Dendritic cell treated with granulocyte-macrophage colony-stimulating factor and Interleukin-4, amounts not matched to agents 40 ng/mL and 50 ng/mL, for 4 days (primary cell): ENCODE measurements around the gene MAN2A2.
"Not testable (repeated sequence)": the region's sequence is repeated elsewhere in the genome, so short reads cannot be mapped to it uniquely, and the experiment has no call there.

Source experiments
- H3K27ac Mint-ChIP-seq: one replicate; pipeline ENCODE4 v1.8.0; 2022; ENCODE audit warnings: mild to moderate bottlenecking, mixed read lengths
- H3K27me3 Mint-ChIP-seq: one replicate; pipeline ENCODE4 v1.8.0; 2022; ENCODE audit warnings: mild to moderate bottlenecking, mixed read lengths
- H3K36me3 Mint-ChIP-seq: one replicate; pipeline ENCODE4 v1.8.0; 2022; ENCODE audit warnings: low read depth, mixed read lengths
- H3K4me1 Mint-ChIP-seq: one replicate; pipeline ENCODE4 v1.8.0; 2022; ENCODE audit warnings: low read depth, mixed read lengths
- H3K4me3 Mint-ChIP-seq: one replicate; pipeline ENCODE4 v1.8.0; 2022; ENCODE audit warnings: mild to moderate bottlenecking, moderate library complexity, mixed read lengths
- H3K9me3 Mint-ChIP-seq: one replicate; pipeline ENCODE4 v1.8.0; 2022; ENCODE audit warnings: mixed read lengths
- intact Hi-C: fragments of 100-400 bp; cut with micrococcal nuclease; formaldehyde crosslinking; loops from one replicate; pipeline ENCODE4 v1.15.0; 2022

MAN2A2 gene

GRCh38 chr15:90918034-90918788, 15.1 kb downstream of the MAN2A2 start:
- intact Hi-C loops, result no loop called here
- Mint-ChIP-seq H3K27me3 (no peaks in the 10 kb centered on the region), H3K4me3 (no peak overlapping the region), H3K36me3 (peaks cover 92% of the 10 kb centered on the region), H3K4me1 (peaks cover 48% of the 10 kb centered on the region), H3K27ac (peak overlapping the region; percentile 37), H3K9me3 (no peaks in the 10 kb centered on the region)

- intact Hi-C loops, result no loop called here
- Mint-ChIP-seq H3K4me3 (no peak overlapping the region), H3K27ac (no peak overlapping the region), H3K27me3 (no peaks in the 10 kb centered on the region), H3K9me3 (no peaks in the 10 kb centered on the region), H3K36me3 (peaks cover 92% of the 10 kb centered on the region), H3K4me1 (peaks cover 41% of the 10 kb centered on the region)
These were observed 15.7 kb downstream of the MAN2A2 start for GRCh38 chr15:90918835-90919234.

- Mint-ChIP-seq H3K4me3 (no peak overlapping the region), H3K27ac (no peak overlapping the region)
- intact Hi-C loops, result no loop called here
These were observed 18.8 kb downstream of the MAN2A2 start for GRCh38 chr15:90921887-90922286.

GRCh38 chr15:90922712-90923322, 19.7 kb downstream of the MAN2A2 start:
- H3K4me1 Mint-ChIP-seq, intact Hi-C loops, H3K27me3 Mint-ChIP-seq, H3K27ac Mint-ChIP-seq, H3K4me3 Mint-ChIP-seq, H3K9me3 Mint-ChIP-seq: not testable (repeated sequence)
- peaks cover 55% of the 10 kb centered on the region for H3K36me3 Mint-ChIP-seq

More at GRCh38 chr15:90921887-90922286, 18.8 kb downstream of the MAN2A2 start:
- Mint-ChIP-seq H3K4me1 (peaks cover 11% of the 10 kb centered on the region), H3K27me3 (no peaks in the 10 kb centered on the region), H3K36me3 (peaks cover 64% of the 10 kb centered on the region), H3K9me3 (no peaks in the 10 kb centered on the region)

- Mint-ChIP-seq H3K27ac (no peak overlapping the region), H3K4me1 (peaks cover 8% of the 10 kb centered on the region), H3K9me3 (no peaks in the 10 kb centered on the region), H3K4me3 (no peak overlapping the region), H3K27me3 (no peaks in the 10 kb centered on the region), H3K36me3 (peaks cover 39% of the 10 kb centered on the region)
- intact Hi-C loops, result no loop called here
These were observed 21.3 kb downstream of the MAN2A2 start for GRCh38 chr15:90924375-90924774.

- H3K4me3 Mint-ChIP-seq, H3K9me3 Mint-ChIP-seq, intact Hi-C loops, H3K27me3 Mint-ChIP-seq: not testable (repeated sequence)
- Mint-ChIP-seq H3K4me1 (peaks cover 29% of the 10 kb centered on the region), H3K27ac (peak overlapping the region; percentile 22), H3K36me3 (peaks cover 15% of the 10 kb centered on the region)
These were observed 23.7 kb downstream of the MAN2A2 start for GRCh38 chr15:90926766-90927165.

GRCh38 chr15:90928106-90928505, 25.0 kb downstream of the MAN2A2 start:
- H3K9me3 Mint-ChIP-seq, H3K36me3 Mint-ChIP-seq, H3K27me3 Mint-ChIP-seq, intact Hi-C loops: not testable (repeated sequence)
- Mint-ChIP-seq H3K4me3 (peak overlapping the region; percentile 32), H3K27ac (peak overlapping the region; percentile 72), H3K4me1 (peaks cover 37% of the 10 kb centered on the region)

GRCh38 chr15:90929246-90930019, 26.3 kb downstream of the MAN2A2 start:
- Mint-ChIP-seq H3K36me3 (no peaks in the 10 kb centered on the region), H3K4me1 (peaks cover 42% of the 10 kb centered on the region), H3K27ac (peak overlapping the region; percentile 97), H3K4me3 (peak overlapping the region; percentile 87), H3K27me3 (no peaks in the 10 kb centered on the region), H3K9me3 (no peaks in the 10 kb centered on the region)
- intact Hi-C loops, result loop anchor here (2.0 to 10.0 kb wide), 2 partner anchors 15 to 45 kb away; partner anchors contain the start of gene FES

GRCh38 chr15:90930861-90931574, 27.9 kb downstream of the MAN2A2 start:
- Mint-ChIP-seq H3K27ac (peak overlapping the region; percentile 97), H3K4me1 (peaks cover 54% of the 10 kb centered on the region), H3K27me3 (no peaks in the 10 kb centered on the region), H3K4me3 (peak overlapping the region; percentile 85), H3K9me3 (no peaks in the 10 kb centered on the region), H3K36me3 (peaks cover 10% of the 10 kb centered on the region)
- intact Hi-C loops, result loop anchor here (2.0 to 10.0 kb wide), 2 partner anchors 16 to 46 kb away; partner anchors contain the start of gene FES

- Mint-ChIP-seq H3K9me3 (no peaks in the 10 kb centered on the region), H3K4me1 (peaks cover 59% of the 10 kb centered on the region), H3K4me3 (peak overlapping the region; percentile 85), H3K27ac (peak overlapping the region; percentile 97), H3K27me3 (no peaks in the 10 kb centered on the region), H3K36me3 (peaks cover 15% of the 10 kb centered on the region)
- intact Hi-C loops, result loop anchor here (2.0 to 10.0 kb wide), 2 partner anchors 17 to 47 kb away; partner anchors contain the start of gene FES
These were observed 28.4 kb downstream of the MAN2A2 start for GRCh38 chr15:90931575-90931827.

GRCh38 chr15:90931828-90932659, 28.9 kb downstream of the MAN2A2 start, which contains the start of gene HDDC3:
HDDC3 (minus strand) TSS chr15:90932549; CDS start chr15:90932540, 9 bp downstream.
- H3K27ac Mint-ChIP-seq, result peak within 1 kb of the TSS; percentile 97
- H3K27me3 Mint-ChIP-seq, result no peaks in the 10 kb centered on the region
- peaks cover 64% of the 10 kb centered on the region for H3K4me1 Mint-ChIP-seq
- peak within 1 kb of the TSS; percentile 85 for H3K4me3 Mint-ChIP-seq
- intact Hi-C loops, result loop anchor here (2.0 to 10.0 kb wide), 2 partner anchors 17 to 47 kb away; partner anchors contain the start of gene FES
- no peaks in the 10 kb centered on the region for H3K9me3 Mint-ChIP-seq
- peaks cover 16% of the 10 kb centered on the region for H3K36me3 Mint-ChIP-seq

GRCh38 chr15:90932660-90932991, 29.5 kb downstream of the MAN2A2 start:
- H3K27ac Mint-ChIP-seq, result peak overlapping the region; percentile 97
- H3K4me1 Mint-ChIP-seq, result peaks cover 66% of the 10 kb centered on the region
- no peaks in the 10 kb centered on the region for H3K27me3 Mint-ChIP-seq
- no peaks in the 10 kb centered on the region for H3K9me3 Mint-ChIP-seq
- intact Hi-C loops, result loop anchor here (10.0 kb wide), 1 partner anchor 48 kb away; the partner anchor contains the start of gene FES
- H3K4me3 Mint-ChIP-seq, result no peak overlapping the region
- peaks cover 16% of the 10 kb centered on the region for H3K36me3 Mint-ChIP-seq

GRCh38 chr15:90933301-90933700, 30.2 kb downstream of the MAN2A2 start:
- no peaks in the 10 kb centered on the region for H3K27me3 Mint-ChIP-seq
- H3K4me3 Mint-ChIP-seq, result no peak overlapping the region
- intact Hi-C loops, result loop anchor here (10.0 kb wide), 1 partner anchor 48 kb away; the partner anchor contains the start of gene FES
- H3K9me3 Mint-ChIP-seq, result no peaks in the 10 kb centered on the region
- peaks cover 20% of the 10 kb centered on the region for H3K36me3 Mint-ChIP-seq
- H3K27ac Mint-ChIP-seq, result peak overlapping the region; percentile 97
- peaks cover 64% of the 10 kb centered on the region for H3K4me1 Mint-ChIP-seq
